Measurements from ENCODE around the gene SAFB.

- no peak for TF ChIP-seq CTCF (conservative IDR thresholded peaks at IDR 0.05; ENCODE audit: low read length)
- no peak for TF ChIP-seq EZH2phosphoT487 (IDR thresholded peaks at IDR 0.05; ENCODE audit: borderline replicate concordance)
Observed at GRCh38 chr19:5695649-5696195, 72.8 kb downstream of the SAFB start.

Measured in Loucy (cell line).